HEK293 (cell line): ENCODE results near the gene PITPNM3.

Source experiments
- CTCF ChIA-PET: fragments of 350-600 bp; formaldehyde crosslinking; extraction: SDS; loops from one replicate; lab custom pipeline; 2021; ENCODE audit warnings: antibody characterized with exemption; lab: Yijun Ruan, JAX
- POLR2A ChIA-PET: fragments of 300-600 bp; formaldehyde crosslinking; extraction: SDS; loops from one replicate; lab custom pipeline; 2020; ENCODE audit warnings: antibody characterized with exemption, inconsistent platforms; lab: Yijun Ruan, JAX
- H3K27ac ChIP-seq: fragments of 200-500 bp; sonication (Bioruptor generic); 2 replicates; pipeline ENCODE4 v1.5.1; 2014; ENCODE audit warnings: low read depth, low read length, control low read depth, inconsistent platforms; ENCODE audit errors: extremely low read depth
- H3K36me3 ChIP-seq, 2 experiments: fragments of 200-500 bp in 1 of 2; sonication (Bioruptor generic) in 1 of 2; 1 replicate in 1 of 2; 2 replicates in 1 of 2; pipeline ENCODE4 v1.5.1; 2014 to 2017; ENCODE audit warnings: inconsistent platforms in 2 of 2, low read length in 2 of 2; ENCODE audit not compliant: control insufficient read depth in 2 of 2, insufficient read depth in 1 of 2
- H3K4me1 ChIP-seq: fragments of 200-500 bp; sonication (Bioruptor generic); 2 replicates; pipeline ENCODE4 v1.5.1; 2014; ENCODE audit warnings: mild to moderate bottlenecking, low read length, inconsistent platforms; ENCODE audit not compliant: control insufficient read depth, insufficient read depth
- H3K4me3 ChIP-seq: 2 replicates; pipeline ENCODE4 v1.5.1; 2011; ENCODE audit warnings: low read depth, mild to moderate bottlenecking, control low read depth, low read length, moderate library complexity
- H3K9me3 ChIP-seq: fragments of 200-500 bp; sonication (Bioruptor generic); 2 replicates; pipeline ENCODE4 v1.5.1; 2014; ENCODE audit warnings: low read depth, low read length, inconsistent platforms; ENCODE audit not compliant: control insufficient read depth, insufficient read depth
- GLI2 ChIP-seq: fragments of 450-650 bp; formaldehyde crosslinking; IDR thresholded peaks from 2 replicates; pipeline ENCODE4; 2017; ENCODE audit warnings: missing biosample characterization, missing genetic modification characterization, low read depth, borderline replicate concordance
- GLIS1 ChIP-seq: fragments of 450-650 bp; formaldehyde crosslinking; IDR thresholded peaks from 2 replicates; pipeline ENCODE4 v1.5.1; 2016; ENCODE audit warnings: missing biosample characterization, missing genetic modification characterization
- RBAK ChIP-seq: fragments of 450-650 bp; formaldehyde crosslinking; IDR thresholded peaks from 2 replicates; pipeline ENCODE4 v1.5.1; 2016; ENCODE audit warnings: missing biosample characterization, missing genetic modification characterization
- REPIN1 ChIP-seq: fragments of 450-650 bp; formaldehyde crosslinking; IDR thresholded peaks from 2 replicates; pipeline ENCODE4 v1.5.1; 2017; ENCODE audit warnings: missing biosample characterization, missing genetic modification characterization, low read depth
- ZNF146 ChIP-seq: fragments of 450-650 bp; formaldehyde crosslinking; IDR thresholded peaks from 2 replicates; pipeline ENCODE4 v1.5.1; 2016; ENCODE audit warnings: missing biosample characterization, missing genetic modification characterization
- ZNF155 ChIP-seq: fragments of 450-650 bp; formaldehyde crosslinking; IDR thresholded peaks from 2 replicates; pipeline ENCODE4 v1.5.1; 2016; ENCODE audit warnings: missing biosample characterization, missing genetic modification characterization
- ZNF19 ChIP-seq: fragments of 450-650 bp; formaldehyde crosslinking; IDR thresholded peaks from 2 replicates; pipeline ENCODE4; 2016; ENCODE audit warnings: missing biosample characterization, missing genetic modification characterization, low read depth
- ZNF529 ChIP-seq: fragments of 450-650 bp; formaldehyde crosslinking; IDR thresholded peaks from 2 replicates; pipeline ENCODE4 v1.5.1; 2017; ENCODE audit warnings: missing genetic modification characterization, missing biosample characterization; ENCODE audit not compliant: insufficient replicate concordance
- ZNF623 ChIP-seq: fragments of 450-650 bp; formaldehyde crosslinking; IDR thresholded peaks from 2 replicates; pipeline ENCODE4 v1.5.1; 2016; ENCODE audit warnings: missing biosample characterization, missing genetic modification characterization
- ZNF654 ChIP-seq: fragments of 450-650 bp; formaldehyde crosslinking; IDR thresholded peaks from 2 replicates; pipeline ENCODE4 v1.5.1; 2016; ENCODE audit warnings: low read depth, missing biosample characterization, missing genetic modification characterization
- ZNF701 ChIP-seq: fragments of 450-650 bp; formaldehyde crosslinking; IDR thresholded peaks from 2 replicates; pipeline ENCODE4 v1.5.1; 2016; ENCODE audit warnings: missing biosample characterization, missing genetic modification characterization
- TF ChIP-seq, protein P1 (sequence below): fragments of 450-650 bp; formaldehyde crosslinking; IDR thresholded peaks from 2 replicates; pipeline ENCODE4 v1.5.1; 2016; ENCODE audit warnings: missing biosample characterization, missing genetic modification characterization
- TF ChIP-seq, protein P2 (sequence below): fragments of 450-650 bp; formaldehyde crosslinking; IDR thresholded peaks from 2 replicates; pipeline ENCODE4 v1.5.1; 2016; ENCODE audit warnings: missing biosample characterization, missing genetic modification characterization
- TF ChIP-seq, protein P3 (sequence below): fragments of 450-650 bp; formaldehyde crosslinking; IDR thresholded peaks from 2 replicates; pipeline ENCODE4 v1.5.1; 2016; ENCODE audit warnings: missing biosample characterization, missing genetic modification characterization
- TF ChIP-seq, protein P4 (sequence below): fragments of 450-650 bp; formaldehyde crosslinking; IDR thresholded peaks from 2 replicates; pipeline ENCODE4 v1.5.1; 2016; ENCODE audit warnings: missing biosample characterization, missing genetic modification characterization
- TF ChIP-seq, protein P5 (sequence below): fragments of 450-650 bp; formaldehyde crosslinking; IDR thresholded peaks from 2 replicates; pipeline ENCODE4 v1.5.1; 2017; ENCODE audit warnings: missing biosample characterization, missing genetic modification characterization
- TF ChIP-seq, protein P6 (sequence below): fragments of 450-650 bp; formaldehyde crosslinking; IDR thresholded peaks from 2 replicates; pipeline ENCODE4 v1.5.1; 2016; ENCODE audit warnings: missing biosample characterization, missing genetic modification characterization

PITPNM3 gene

DNA sequence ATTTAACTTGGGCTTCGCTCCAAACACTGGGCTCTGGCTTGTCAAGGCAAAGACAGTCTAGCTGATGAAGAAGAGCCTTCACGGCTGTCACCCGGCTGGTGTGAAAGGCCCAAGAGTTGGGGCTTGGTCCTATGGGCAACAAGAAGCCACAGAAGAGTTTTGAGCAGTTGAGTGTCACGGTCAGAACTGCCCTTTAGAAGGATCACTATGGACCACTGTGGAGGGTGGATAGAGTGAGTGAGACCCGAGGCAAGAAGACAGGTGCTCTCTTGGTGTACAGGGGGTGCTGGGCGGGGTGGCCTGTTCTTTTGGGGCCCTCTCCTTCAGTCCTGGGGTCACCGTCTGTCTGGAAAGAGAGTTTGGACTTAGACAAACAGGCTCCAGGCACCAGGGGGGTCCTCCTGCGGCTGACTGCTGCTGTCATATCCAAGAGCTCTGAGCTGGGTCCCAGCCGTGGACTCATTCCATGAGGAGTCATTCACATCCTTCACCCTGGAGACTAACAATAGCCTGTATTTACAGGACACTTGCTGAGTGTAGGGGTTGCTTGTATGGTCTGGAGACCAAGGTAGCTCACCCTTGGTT is 109.7 kb downstream of the PITPNM3 start:
- Histone ChIP-seq H3K4me3 (no peak overlapping the region), H3K27ac (no peak overlapping the region), H3K4me1 (peaks cover 4% of the 10 kb centered on the region; the same call in 1 of the 2 replicates), H3K9me3 (no peaks in the 10 kb centered on the region), H3K36me3 (peaks cover 0 to 53% of the 10 kb centered on the region in 2 experiments; a peak in 2 of 3 replicates)
- TF ChIP-seq ZNF146 (tag by site-specific recombination) = no peak
- no peak for TF ChIP-seq ZNF19
- ChIA-PET CTCF (interaction anchor here (0.6 to 2.1 kb wide), 4 partner anchors 10 to 571 kb away, joined by 3 to 6 read pairs (median 3); no protein-coding TSS in a partner anchor), POLR2A (interaction anchor here (1.0 to 2.6 kb wide), 2 partner anchors 8 to 19 kb away, joined by 3 to 13 read pairs; no protein-coding TSS in a partner anchor)

DNA sequence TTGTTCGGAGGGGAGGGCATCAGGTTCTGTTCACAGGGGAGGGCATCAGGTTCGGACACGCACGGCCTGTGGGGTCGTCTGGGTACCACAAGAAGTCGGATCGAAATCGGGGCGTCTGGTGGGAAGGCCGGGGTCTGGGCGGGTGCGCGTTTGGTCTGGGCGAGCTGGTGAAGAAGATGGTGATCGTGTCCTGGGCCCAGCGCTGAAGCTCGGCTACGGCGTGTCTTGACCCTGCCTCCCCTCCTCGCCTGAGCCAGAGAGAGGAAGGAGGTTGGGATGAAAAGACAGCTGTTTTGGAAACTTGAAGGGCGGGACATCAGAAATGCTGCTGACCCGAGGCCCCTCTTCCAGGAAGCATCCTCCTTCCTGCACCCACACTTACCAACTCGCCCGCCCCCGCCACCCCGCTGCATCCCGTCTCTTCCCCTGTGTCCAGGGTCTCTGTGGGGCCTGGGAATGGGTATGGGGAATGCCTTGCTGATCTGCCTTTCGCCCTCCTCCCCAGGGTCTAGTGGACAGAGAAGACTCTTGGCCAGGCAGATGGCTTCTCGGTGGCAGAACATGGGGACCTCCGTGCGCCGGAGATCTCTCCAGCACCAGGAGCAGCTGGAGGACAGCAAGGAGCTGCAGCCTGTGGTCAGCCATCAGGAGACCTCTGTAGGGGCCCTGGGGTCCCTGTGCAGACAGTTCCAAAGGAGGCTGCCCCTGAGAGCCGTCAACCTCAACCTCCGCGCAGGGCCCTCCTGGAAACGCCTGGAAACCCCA is 111.6 kb downstream of the PITPNM3 start:
- TF ChIP-seq GLIS1 (tag by site-specific recombination) (no peak), ZNF623 (tag by site-specific recombination) (no peak), GLI2 (tag by site-specific recombination) (no peak), ZNF701 (no peak), RBAK (tag by site-specific recombination) (no peak), ZNF529 (tag by site-specific recombination) (no peak), ZNF654 (tag by site-specific recombination) (no peak), REPIN1 (tag by site-specific recombination) (0 out of 2 replicates have a peak, but pooled peaks have one; percentile 53), ZNF155 (tag by site-specific recombination) (no peak)
- TF ChIP-seq, protein P1, sequence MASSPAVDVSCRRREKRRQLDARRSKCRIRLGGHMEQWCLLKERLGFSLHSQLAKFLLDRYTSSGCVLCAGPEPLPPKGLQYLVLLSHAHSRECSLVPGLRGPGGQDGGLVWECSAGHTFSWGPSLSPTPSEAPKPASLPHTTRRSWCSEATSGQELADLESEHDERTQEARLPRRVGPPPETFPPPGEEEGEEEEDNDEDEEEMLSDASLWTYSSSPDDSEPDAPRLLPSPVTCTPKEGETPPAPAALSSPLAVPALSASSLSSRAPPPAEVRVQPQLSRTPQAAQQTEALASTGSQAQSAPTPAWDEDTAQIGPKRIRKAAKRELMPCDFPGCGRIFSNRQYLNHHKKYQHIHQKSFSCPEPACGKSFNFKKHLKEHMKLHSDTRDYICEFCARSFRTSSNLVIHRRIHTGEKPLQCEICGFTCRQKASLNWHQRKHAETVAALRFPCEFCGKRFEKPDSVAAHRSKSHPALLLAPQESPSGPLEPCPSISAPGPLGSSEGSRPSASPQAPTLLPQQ = no peak
- TF ChIP-seq, protein P2, sequence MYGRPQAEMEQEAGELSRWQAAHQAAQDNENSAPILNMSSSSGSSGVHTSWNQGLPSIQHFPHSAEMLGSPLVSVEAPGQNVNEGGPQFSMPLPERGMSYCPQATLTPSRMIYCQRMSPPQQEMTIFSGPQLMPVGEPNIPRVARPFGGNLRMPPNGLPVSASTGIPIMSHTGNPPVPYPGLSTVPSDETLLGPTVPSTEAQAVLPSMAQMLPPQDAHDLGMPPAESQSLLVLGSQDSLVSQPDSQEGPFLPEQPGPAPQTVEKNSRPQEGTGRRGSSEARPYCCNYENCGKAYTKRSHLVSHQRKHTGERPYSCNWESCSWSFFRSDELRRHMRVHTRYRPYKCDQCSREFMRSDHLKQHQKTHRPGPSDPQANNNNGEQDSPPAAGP (tag by site-specific recombination) = peak; percentile 12; the same call in 1 of the 2 replicates
- TF ChIP-seq, protein P3, sequence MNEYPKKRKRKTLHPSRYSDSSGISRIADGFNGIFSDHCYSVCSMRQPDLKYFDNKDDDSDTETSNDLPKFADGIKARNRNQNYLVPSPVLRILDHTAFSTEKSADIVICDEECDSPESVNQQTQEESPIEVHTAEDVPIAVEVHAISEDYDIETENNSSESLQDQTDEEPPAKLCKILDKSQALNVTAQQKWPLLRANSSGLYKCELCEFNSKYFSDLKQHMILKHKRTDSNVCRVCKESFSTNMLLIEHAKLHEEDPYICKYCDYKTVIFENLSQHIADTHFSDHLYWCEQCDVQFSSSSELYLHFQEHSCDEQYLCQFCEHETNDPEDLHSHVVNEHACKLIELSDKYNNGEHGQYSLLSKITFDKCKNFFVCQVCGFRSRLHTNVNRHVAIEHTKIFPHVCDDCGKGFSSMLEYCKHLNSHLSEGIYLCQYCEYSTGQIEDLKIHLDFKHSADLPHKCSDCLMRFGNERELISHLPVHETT = no peak
- TF ChIP-seq, protein P4, sequence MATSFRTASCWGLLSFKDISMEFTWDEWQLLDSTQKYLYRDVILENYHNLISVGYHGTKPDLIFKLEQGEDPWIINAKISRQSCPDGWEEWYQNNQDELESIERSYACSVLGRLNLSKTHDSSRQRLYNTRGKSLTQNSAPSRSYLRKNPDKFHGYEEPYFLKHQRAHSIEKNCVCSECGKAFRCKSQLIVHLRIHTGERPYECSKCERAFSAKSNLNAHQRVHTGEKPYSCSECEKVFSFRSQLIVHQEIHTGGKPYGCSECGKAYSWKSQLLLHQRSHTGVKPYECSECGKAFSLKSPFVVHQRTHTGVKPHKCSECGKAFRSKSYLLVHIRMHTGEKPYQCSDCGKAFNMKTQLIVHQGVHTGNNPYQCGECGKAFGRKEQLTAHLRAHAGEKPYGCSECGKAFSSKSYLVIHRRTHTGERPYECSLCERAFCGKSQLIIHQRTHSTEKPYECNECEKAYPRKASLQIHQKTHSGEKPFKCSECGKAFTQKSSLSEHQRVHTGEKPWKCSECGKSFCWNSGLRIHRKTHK (tag by site-specific recombination) = no peak
- TF ChIP-seq, protein P5, sequence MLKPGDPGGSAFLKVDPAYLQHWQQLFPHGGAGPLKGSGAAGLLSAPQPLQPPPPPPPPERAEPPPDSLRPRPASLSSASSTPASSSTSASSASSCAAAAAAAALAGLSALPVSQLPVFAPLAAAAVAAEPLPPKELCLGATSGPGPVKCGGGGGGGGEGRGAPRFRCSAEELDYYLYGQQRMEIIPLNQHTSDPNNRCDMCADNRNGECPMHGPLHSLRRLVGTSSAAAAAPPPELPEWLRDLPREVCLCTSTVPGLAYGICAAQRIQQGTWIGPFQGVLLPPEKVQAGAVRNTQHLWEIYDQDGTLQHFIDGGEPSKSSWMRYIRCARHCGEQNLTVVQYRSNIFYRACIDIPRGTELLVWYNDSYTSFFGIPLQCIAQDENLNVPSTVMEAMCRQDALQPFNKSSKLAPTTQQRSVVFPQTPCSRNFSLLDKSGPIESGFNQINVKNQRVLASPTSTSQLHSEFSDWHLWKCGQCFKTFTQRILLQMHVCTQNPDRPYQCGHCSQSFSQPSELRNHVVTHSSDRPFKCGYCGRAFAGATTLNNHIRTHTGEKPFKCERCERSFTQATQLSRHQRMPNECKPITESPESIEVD (tag by site-specific recombination) = no peak
- TF ChIP-seq, protein P6, sequence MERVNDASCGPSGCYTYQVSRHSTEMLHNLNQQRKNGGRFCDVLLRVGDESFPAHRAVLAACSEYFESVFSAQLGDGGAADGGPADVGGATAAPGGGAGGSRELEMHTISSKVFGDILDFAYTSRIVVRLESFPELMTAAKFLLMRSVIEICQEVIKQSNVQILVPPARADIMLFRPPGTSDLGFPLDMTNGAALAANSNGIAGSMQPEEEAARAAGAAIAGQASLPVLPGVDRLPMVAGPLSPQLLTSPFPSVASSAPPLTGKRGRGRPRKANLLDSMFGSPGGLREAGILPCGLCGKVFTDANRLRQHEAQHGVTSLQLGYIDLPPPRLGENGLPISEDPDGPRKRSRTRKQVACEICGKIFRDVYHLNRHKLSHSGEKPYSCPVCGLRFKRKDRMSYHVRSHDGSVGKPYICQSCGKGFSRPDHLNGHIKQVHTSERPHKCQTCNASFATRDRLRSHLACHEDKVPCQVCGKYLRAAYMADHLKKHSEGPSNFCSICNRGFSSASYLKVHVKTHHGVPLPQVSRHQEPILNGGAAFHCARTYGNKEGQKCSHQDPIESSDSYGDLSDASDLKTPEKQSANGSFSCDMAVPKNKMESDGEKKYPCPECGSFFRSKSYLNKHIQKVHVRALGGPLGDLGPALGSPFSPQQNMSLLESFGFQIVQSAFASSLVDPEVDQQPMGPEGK = no peak
- TF ChIP-seq, all 188 proteins: peak for 2
- ChIA-PET POLR2A (interaction anchor here (0.6 to 2.6 kb wide), 11 partner anchors 8 to 976 kb away, joined by 3 to 13 read pairs (median 4); partner anchors contain the start of genes AIPL1, C17orf100, DHX33 and MED31), CTCF (interaction anchor here (0.7 to 2.1 kb wide), 3 partner anchors 9 to 29 kb away, joined by 3 to 6 read pairs (median 4); no protein-coding TSS in a partner anchor)
- Histone ChIP-seq H3K9me3 (no peaks in the 10 kb centered on the region), H3K36me3 (peaks cover 0 to 44% of the 10 kb centered on the region in 2 experiments; a peak in 2 of 3 replicates), H3K4me3 (peak overlapping the region; percentile 66), H3K4me1 (peaks cover 4% of the 10 kb centered on the region; the same call in 1 of the 2 replicates), H3K27ac (peak overlapping the region; percentile 41; the same call in 1 of the 2 replicates)
